GM10248 (cell line): ENCODE data around the gene DNAJC9.

Experiments used
- CTCF ChIA-PET: fragments of 300-600 bp; sonication (Branson Sonifier 250); formaldehyde crosslinking; extraction: SDS; loops from one replicate; lab custom pipeline; 2021; ENCODE audit warnings: antibody characterized with exemption; lab: Yijun Ruan, JAX
- POLR2A ChIA-PET: fragments of 350-650 bp; sonication (Branson Sonifier 250); formaldehyde crosslinking; extraction: SDS; loops from one replicate; lab custom pipeline; 2020; ENCODE audit warnings: antibody characterized with exemption; lab: Yijun Ruan, JAX
- DNase-seq: peaks from one replicate; pipeline ENCODE4 v3.0.0; 2012; ENCODE audit errors: extremely low spot score
- TF ChIP-seq, protein P1 (sequence below): IDR thresholded peaks from 2 replicates; pipeline ENCODE4 v1.5.1; 2012; ENCODE audit warnings: mild to moderate bottlenecking, low read depth; ENCODE audit errors: extremely low read depth, missing control alignments, control extremely low read depth

The DNAJC9 gene, protein sequence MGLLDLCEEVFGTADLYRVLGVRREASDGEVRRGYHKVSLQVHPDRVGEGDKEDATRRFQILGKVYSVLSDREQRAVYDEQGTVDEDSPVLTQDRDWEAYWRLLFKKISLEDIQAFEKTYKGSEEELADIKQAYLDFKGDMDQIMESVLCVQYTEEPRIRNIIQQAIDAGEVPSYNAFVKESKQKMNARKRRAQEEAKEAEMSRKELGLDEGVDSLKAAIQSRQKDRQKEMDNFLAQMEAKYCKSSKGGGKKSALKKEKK

DNA sequence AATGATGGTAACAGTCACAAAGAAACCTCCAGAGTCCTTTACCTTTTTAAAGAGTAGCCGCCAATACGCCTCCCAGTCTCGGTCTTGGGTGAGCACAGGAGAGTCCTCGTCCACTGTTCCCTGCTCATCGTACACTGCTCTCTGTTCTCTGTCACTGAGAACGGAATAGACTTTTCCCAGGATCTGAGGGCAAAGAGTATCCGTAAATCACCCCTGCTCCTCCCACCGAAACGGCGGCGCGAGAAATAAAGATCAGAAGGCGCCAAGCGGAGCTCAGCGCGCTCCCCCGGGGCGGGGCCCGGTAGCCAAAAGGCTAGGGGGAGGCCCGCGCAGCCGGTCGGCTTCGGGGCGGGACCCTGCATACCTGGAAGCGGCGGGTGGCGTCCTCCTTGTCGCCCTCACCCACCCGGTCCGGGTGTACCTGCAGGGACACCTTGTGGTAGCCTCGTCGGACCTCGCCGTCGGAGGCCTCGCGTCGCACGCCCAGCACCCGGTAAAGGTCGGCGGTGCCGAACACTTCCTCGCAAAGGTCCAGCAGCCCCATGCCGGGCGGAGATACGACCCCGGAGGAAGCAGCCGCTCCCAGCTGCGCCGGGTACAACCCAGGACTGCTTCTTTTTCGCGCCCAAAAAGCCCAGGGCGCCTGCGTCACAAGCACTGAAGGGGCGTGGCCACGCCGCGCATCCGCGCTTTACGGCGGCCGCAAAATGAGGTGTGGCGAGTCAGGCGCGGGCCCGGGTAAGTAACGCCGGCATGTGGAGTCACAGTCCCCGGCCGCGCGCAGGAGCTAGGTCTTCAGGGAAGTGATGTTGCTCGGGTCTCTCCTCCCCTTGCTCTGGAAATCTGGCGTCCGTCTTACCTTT, at the start of gene DNAJC9:
DNAJC9 (minus strand) TSS at position 610 of the 863 bp plus-strand sequence; CDS start at position 544, 66 bp downstream.
- TF ChIP-seq, protein P1, sequence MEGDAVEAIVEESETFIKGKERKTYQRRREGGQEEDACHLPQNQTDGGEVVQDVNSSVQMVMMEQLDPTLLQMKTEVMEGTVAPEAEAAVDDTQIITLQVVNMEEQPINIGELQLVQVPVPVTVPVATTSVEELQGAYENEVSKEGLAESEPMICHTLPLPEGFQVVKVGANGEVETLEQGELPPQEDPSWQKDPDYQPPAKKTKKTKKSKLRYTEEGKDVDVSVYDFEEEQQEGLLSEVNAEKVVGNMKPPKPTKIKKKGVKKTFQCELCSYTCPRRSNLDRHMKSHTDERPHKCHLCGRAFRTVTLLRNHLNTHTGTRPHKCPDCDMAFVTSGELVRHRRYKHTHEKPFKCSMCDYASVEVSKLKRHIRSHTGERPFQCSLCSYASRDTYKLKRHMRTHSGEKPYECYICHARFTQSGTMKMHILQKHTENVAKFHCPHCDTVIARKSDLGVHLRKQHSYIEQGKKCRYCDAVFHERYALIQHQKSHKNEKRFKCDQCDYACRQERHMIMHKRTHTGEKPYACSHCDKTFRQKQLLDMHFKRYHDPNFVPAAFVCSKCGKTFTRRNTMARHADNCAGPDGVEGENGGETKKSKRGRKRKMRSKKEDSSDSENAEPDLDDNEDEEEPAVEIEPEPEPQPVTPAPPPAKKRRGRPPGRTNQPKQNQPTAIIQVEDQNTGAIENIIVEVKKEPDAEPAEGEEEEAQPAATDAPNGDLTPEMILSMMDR, result no peak
- ChIA-PET POLR2A (interaction anchor here (0.8 to 1.0 kb wide), 5 partner anchors 10 to 165 kb away, joined by 3 to 9 read pairs (median 4); partner anchors contain the start of gene P4HA1), CTCF (interaction anchor here (0.7 to 1.6 kb wide), 7 partner anchors 12 to 167 kb away, joined by 3 to 4 read pairs (median 3); partner anchors contain the start of gene ANXA7)
- DNase-seq, result peak; percentile 93

DNA sequence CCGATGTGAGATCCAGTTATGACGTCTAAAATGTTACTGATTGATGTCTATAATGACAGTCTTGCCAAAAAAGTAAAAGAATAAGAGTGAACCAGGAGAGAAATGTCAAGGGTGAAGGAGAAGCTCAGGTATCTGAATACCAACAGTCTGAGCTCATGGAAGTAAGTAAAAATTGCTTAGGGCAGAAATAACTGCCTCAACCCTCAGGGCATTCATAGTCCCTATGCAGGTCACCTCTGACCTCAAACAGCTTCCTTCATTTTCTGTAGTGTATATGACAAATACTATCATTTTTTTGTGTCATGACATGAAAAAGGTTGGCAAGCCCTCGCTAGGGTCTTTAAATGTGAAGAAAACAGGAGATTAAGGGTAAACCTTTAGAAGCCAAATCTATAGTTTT, 46.4 kb upstream of the DNAJC9 start:
- ChIA-PET CTCF (interaction anchor here (1.0 kb wide), 1 partner anchor 12 kb away, joined by 3 read pairs; no protein-coding TSS in a partner anchor), POLR2A (no interaction called here)
- TF ChIP-seq, protein P1, result no peak
- DNase-seq, result no peak

DNA sequence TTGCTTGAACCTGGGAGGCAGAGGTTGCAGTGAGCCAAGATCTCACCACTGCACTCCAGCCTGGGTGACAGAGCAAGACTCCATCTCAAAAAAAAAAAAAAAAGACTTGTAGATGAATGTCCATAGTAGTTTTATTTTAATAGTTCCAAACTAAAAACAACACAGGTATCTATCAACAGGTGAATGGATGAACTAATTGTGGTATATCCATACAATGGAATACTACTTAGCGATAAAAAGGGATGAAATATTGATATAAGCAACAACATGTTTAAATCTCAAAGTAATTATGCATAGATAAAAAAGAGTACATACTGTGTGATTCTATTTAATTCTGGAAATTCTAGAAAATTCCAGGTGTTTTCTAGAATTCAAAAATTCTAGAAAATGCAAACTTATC, 42.9 kb upstream of the DNAJC9 start:
- no peak for DNase-seq
- TF ChIP-seq, protein P1, result no peak
- POLR2A ChIA-PET, result no interaction called here
- CTCF ChIA-PET, result no interaction called here

- ChIA-PET CTCF (interaction anchor here (1.2 kb wide), 1 partner anchor 10 kb away, joined by 3 read pairs; no protein-coding TSS in a partner anchor), POLR2A (no interaction called here)
- no peak for DNase-seq
- TF ChIP-seq, protein P1, result no peak
Measured at GRCh38 chr10:73287441-73287840, 40.4 kb upstream of the DNAJC9 start.

DNA sequence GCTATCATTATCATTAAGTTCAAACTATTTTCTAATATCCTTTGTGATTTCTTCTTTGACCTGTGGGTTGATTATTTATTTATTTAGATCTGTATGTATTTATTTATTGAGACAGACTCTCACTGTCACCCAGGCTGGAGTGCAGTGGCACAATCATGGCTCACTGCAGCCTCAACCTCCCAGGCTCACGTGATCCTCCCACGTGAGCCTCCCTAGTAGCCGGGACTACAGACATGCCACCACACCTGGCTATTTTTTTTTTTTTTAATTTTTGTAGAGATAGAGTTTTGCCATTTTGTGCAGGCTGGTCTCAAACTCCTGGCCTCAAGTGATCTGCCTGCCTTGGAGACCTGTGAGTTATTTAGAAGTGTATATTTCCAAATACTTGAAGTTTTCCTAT, 34.0 kb upstream of the DNAJC9 start:
- ChIA-PET CTCF (interaction anchor here (1.4 to 1.6 kb wide), 2 partner anchors 8 to 12 kb away, joined by 3 read pairs; no protein-coding TSS in a partner anchor), POLR2A (no interaction called here)
- TF ChIP-seq, protein P1, result no peak
- DNase-seq, result no peak

DNA sequence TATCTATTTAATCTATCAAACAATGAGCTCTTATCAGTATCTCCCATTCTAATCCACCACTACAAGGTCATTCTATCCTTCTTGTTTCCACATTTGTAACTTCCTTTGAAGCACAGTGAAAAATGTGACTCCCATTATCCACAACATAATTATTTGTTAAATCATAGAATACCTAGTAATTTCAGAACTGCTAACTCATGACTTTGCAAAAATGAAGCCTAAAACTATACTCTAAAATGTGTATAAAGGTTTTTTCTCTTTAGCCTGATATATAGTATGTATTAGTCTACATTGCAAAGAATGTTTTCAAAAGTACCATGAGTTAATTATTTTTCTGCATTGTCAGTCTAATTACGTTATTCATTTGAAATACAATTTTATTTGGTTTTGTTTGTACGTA, 17.4 kb upstream of the DNAJC9 start:
- CTCF ChIA-PET, result interaction anchor here (1.0 to 2.6 kb wide), 9 partner anchors 8 to 381 kb away, joined by 3 to 23 read pairs (median 5); partner anchors contain the start of genes MRPS16 and MSS51
- DNase-seq, result no peak
- POLR2A ChIA-PET, result interaction anchor here (1.0 kb wide), 2 partner anchors 17 to 149 kb away, joined by 3 to 4 read pairs; partner anchors contain the start of gene DNAJC9
- TF ChIP-seq, protein P1, result no peak
